Fibroblast of skin of back (primary cell): ENCODE data around the gene TNNI3K.

Experiments
- DNase-seq: peaks from one replicate; pipeline ENCODE4 v3.0.0-alpha.2; 2013

Gene TNNI3K

DNA sequence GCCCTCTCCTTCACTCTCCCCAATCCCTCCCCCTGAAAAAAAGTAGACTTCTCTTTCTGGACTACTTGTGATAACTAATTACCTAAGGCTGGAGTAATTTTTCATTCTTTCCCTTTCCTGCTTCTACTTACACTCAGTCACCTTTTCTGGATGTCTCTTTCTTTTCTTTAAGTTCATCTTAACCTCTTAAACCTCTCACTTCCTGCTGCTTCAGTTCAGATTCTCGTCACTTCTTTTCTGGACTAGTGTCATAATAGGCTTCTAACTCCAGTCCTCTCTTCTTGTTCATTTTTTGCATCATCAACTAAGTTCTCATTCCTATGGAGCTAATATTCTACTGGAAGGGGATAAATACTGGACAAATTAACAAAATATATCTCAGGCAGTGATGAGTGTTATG lies 201.8 kb downstream of the TNNI3K start:
- no peak for DNase-seq

DNA sequence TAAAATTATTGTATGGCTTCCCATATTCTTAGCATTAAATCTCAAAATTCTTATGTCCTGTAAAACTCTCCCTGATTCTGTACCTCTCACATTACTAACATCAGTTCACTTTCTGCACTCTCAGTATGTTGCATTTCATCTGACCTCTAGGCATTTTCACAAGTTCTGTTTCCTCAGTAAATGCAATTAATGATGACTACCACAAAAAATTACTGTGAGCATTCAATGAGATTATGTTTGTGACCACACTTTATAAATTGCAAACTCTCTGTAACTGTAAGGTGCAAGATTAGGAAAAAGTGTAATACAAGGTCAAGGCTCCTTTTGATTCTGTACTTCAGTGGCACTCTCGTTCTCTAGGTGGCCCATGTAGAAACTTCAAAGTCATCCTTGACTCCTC lies 216.8 kb downstream of the TNNI3K start:
- no peak for DNase-seq

DNA sequence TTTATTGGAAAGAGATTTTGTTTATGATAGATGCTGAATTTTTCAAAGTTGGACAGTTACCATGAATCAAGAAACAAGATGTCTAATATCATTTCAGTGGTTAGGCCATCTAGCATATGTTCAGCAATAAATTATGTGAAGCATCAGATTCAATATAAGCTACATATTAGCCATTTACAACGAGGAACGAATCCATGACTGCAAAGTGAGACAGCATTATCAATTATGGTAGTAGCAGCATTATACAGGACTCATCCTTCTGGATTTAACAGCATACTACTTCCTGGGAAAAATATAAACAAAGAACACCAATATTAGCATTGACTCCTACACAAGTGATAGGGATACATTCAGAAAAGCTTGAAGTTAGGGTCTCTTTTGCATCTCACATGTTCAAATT lies 218.1 kb downstream of the TNNI3K start:
- DNase-seq = no peak

DNA sequence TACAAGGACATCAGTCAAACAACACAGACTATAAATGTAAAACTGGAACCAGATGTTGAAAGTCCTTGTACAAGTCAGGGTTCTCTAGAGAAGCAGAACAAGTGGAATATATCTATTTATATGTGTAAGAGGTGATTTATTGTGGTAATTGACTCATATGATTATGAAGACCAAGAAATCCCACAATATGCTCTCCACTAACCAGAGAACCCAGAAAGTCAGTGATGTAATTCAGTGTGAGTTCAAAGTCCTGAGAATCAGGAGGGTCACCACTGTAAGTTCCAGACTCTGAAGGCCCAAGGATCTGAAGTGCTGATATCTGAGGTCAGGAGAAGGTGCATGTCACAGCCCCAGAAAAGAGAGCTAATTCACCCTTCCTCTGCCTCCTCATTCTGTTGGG lies 220.2 kb downstream of the TNNI3K start:
- DNase-seq = no peak

DNA sequence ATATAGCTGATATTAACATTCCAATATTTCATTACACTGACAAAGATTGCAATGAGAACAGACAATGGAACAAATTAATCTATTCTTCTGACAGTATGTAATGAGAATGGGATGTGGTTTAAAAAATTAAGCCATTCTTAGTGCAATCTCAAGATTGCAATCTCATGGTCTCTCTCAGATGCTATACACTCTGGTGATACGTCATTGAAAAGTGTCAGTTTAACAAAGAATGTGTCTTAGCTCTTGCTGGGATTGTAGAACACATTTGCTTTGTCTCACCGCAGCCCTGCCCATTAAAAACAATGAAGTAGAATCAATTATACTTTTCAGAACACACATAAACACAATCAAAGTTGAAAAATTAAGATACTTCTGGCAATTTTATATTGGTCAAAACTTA lies 222.1 kb downstream of the TNNI3K start:
- DNase-seq = no peak

DNA sequence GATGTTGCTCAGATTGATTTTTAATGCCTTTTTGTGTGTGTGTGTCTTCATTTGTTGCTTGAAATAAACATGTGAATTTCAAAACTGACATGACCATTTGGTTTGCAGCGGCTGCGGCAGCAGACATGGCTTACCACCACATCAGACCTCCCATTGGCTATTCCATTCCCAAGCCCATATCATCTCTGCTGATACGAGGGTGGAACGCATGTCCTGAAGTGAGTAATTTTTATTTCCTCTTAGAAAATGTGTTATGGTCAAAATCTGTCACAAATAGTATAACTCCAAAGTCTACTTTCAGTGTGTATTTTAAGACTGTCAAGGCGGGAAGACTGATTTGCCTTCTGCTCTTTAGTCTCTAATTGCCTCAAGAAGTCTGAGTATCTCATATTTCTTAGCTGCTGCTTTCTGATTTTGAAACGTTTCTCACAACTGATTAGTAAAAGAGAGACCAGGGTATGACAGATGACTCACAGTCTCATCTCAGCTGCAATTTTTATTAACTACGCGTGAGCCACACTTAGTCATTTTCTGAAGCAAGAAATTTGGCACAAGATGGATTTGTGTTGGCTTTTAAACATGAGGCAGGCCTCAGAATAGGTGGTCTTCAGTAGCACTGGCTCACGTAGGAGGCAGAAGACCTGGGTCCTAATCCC lies 228.3 kb downstream of the TNNI3K start:
- DNase-seq = peak; percentile 48

DNA sequence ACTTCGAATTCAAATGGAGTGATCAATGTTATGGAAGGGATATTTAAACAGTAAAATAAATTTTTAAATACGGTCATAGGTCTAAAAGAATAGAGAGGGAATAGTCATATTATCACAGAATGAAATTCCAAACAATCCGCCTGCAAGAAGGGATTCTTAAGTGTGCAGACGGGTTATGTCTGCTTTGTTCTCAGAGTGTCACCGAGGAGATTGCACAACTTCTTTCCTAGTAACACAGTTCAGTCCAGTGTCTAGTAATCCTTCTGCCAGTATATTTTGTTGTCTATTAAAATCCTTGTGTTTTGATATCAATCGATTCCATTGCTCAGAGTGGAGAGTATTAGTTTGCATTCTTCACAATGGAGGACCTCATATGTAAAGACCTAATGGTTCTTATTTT lies 228.8 kb downstream of the TNNI3K start:
- no peak for DNase-seq

DNA sequence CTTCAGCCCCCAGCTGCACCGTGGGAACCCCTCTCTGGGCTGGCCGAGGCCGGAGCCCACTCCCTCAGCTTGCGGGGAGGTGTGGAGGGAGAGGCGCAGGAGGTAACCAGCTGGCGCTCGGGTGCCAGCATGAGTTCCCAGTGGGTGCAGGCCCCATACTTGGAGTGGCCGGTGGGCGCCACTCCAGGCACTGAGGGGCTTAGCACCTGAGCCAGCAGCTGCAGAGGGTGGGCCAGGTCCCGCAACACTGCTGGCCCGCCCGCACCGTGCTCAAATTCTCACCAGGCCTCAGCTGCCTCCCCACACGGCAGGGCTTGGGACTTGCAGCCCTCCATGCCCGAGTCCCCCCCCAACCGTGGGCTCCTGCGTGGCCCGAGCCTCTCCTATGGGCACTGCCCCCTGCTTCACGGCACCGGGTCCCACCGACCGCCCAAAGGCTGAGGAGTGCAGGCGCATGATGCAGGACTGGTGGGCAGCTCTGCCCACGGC lies 230.1 kb downstream of the TNNI3K start:
- DNase-seq = no peak

DNA sequence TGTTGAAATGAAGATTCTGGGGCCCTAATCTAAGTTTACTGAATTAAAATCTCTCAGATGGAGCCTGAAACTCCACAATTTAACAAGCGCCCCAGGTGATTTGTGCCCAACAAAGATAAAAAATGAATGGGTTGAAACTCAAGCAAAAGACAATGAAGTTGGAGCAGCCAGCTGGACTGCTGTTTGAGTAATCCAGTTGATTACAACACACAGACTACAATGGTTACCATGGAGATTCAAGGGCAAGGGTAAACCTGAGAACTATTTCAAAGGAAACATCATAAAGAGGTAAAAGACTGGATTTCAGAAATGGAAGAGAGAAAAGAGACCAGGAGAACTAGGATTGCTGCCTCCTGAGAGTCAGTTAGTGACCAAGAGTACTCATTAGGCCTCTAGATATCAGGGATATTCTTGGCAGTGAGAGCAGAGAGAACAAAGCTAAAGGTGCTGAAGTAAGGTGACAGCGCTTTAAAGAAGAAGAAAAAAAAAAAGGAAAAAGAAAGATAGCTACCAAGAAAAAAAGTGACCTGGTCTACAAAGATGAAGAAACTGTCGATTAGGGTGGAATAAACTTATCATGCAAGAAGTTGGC lies 232.7 kb downstream of the TNNI3K start:
- DNase-seq = no peak

DNA sequence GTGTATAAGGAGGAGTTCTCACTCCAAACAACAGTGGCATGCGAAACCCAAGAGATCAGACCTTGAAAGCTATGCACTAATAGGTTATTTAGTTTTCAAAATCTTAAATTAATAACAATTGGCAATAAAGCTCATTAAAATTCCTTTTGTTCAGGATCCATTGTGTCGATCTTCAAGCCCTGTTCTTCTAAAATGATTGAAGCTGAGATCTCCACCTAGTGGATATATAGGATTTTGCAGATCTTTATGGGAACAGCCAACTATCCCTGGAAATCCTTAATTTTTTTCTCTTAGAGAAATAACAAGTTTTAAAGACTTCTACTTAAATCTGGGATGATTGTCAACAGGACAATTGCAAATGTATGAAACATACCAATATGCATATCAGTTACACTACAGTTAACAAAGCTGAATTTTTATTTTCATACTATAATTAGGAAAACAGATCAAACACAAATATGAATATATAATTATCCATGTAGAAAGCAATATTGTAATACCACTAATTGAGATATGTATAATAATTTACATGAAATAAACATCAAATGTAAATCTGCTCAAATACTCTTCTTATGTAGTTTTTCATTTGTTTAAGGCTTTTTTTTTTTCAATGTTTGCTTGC lies 233.9 kb downstream of the TNNI3K start:
- DNase-seq = peak; percentile 55

DNA sequence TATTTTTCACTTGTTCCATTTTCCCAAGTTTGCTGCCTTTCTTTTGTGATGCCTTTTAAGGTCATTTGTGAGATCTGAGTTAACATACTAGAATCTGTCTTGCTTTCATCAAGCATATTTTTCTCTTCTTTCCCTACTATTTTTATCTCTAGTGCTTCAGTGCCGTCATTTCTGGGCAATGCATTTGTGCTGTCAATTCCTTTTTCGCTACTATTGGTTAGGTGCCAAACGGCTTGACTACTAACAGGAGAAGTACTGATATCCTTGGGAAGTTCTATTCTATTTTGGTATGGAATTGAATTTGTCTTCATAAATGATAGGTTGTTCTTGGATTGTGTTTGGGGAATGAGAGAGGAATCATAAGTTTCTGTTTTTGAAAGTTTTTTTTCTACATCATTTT lies 235.1 kb downstream of the TNNI3K start:
- peak; percentile 59 for DNase-seq

DNA sequence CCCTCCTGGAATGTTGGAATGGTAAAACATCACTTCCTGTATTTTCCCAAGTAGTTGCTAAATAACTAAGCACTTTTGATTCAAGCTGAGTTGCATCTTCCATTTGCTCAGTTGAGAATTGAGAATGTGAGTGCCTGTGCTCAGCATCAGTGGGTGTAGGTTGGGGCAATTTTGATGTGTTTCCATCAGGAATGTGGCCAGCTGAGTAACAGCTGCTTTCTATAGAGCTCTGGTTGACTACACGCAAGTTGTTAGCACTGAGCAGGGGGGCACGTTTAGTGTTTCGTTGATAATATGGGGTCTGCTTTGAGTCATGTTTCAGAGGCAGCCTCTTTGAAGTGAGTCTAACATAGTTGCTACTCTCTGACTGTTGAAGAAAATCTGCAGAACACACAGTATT lies 235.7 kb downstream of the TNNI3K start:
- DNase-seq = peak; percentile 39

DNA sequence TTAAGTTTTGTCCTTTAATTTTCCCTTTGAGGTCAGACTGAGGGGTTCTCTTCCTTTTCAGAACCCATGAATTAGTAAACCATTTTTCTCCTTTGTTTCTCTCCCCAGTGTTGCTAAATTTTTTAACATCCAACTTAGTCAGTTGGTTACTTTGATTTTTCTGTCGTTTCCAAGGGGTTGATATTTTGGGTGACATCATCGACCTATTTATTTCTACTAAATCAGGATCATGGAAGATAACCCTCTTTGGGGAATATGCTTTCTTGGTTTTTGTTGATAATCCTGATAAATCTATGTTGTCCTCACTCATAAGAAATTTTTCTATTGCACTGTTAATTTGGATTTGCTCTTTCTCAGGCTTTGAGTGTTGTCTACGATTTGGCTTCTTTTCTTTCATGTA lies 236.3 kb downstream of the TNNI3K start:
- no peak for DNase-seq

DNA sequence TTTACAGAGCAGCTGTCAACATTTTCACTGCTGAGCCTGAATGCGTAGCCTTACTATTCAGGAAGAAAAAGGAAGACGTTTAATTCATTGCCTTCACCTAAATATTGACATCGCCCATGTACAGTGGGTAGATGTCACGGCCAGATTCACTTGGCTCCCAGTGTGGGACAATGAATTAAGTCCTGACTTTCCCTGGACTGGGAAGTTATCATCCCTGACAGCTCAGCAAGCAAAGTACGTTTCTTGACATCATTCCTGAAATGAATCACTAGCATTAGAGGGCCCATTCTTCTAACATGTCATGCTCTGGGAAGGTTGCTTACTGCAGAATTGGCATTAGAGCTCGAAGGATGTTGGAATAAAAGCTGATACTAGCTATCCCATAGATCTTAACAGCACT lies 239.4 kb downstream of the TNNI3K start:
- no peak for DNase-seq

DNA sequence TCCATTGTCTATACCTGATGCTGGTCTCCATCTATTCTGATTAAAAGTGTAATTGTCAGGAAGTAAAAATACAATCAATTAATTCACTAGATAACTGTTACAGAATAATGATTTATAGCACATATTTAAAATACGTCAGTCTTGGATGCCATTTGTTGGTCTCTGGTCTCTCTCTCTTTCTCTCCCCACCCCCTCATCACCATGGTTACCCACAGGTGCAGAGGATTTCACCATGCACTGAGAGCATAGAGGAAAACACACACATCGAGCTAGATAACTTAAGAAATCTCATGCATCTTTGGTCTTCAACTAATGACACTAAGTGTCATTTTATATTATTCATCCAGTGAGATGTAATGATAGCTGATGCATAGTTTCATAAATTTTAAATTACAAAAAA lies 243.8 kb downstream of the TNNI3K start:
- DNase-seq = no peak

DNA sequence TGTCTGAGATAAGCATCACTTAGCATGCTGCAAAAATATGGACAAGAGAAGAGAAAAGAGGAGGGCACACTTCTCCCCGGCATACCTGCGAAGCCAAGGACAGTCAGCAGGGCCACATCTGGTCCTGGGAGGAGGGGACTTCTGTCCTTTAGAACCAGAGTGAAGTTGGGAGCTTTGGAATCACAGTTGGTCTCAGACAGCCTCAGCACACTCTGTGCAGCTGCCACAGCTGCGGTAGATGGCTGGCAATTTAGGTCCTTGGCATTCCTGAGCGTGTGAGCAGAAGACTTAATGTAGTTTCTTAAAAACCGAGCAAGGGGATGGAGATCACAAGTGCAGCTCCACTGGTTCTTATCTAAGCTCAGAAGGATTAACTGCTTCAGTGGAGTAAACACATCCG lies 244.9 kb downstream of the TNNI3K start:
- no peak for DNase-seq

DNA sequence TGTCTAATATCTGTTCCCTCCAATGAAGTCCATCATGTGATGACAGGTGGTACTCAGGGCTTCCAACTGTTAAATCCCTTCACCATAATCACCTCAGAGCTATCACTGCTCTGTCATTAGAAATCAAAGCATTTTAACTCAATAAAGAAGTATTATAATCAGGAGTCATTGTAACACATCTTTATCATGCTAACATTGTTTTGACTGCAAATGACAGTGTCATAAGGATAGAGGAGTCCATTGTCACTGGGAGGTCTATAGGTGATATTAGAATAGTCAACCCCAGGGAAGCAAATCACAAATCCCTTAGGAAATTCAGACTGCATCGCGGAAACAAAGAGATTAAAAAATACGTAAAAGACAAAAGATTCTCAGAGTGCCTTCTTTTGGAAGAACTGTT lies 246.4 kb downstream of the TNNI3K start:
- no peak for DNase-seq

DNA sequence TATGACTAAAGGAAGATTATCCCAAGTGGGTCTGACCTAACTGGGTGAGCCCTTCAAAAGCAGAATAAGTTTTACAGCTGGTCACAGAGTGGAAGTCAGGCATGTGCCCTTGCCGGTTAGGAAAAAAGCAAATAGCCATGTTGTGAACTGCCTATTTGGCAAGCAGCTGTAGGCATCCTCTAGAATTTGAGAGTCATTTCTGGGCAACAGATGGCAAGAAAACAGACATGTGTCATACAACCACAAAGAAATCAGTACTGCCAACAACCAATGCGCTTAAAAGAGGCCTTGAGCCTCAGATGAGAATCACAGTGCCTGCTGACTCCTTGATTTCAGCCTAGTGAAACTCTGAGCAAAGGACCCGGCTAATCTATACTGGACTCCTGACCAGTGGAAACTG lies 250.4 kb downstream of the TNNI3K start:
- DNase-seq = no peak

DNA sequence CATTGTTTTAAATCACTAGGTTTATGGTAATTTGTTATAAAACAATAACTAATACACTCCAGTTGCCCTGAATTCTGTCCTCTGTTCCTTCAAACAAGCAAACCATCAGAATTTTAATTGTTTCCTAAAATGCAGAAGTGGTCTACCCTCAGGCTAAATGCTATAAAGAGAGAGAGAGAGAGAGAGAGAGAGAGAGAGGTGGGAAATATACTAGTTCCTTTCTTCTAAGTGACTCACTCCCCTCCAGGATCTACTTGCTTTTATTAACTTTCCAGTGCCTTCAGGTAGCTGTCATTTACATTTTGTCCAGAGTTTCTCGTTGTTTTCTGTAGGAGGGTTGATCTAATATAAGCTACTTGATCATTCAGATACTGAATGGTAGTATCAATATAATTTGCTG lies 250.8 kb downstream of the TNNI3K start:
- DNase-seq = no peak

DNA sequence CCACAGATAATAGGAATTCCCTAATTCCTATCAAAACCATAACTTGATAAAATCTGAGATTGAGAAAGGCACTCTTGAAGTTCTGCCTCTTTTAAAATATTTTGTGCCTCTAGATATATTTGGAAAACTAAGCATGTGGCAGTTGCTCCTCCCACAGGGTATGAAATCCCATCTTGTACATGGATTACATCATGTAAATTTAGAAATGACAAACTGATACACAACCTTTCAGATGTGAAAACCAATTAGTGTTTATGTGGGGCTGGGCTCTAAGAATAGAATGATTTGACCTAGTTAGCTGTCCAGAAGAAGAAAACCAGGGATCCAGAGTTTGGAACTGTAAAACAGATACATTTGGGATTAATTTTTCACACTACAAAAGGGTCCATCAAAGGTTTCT lies 261.5 kb downstream of the TNNI3K start:
- no peak for DNase-seq

DNA sequence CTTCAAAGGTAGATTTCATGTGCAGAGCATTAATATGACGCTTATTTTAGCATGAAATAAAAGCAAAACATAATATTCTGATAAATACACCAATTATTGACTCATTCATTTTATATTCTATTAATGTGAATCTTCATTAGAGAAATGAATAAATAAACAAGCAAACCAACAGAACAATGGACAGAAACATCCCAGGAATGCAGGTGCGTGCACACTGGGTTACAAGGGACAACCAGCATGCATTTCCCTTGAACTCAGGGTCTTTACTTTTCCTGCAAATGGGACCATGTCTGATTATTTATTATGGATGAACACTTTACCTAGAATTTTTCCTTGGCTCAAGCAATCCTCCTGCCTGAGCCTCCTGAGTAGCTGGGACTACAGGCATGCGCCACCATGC lies 263.7 kb downstream of the TNNI3K start:
- no peak for DNase-seq

DNA sequence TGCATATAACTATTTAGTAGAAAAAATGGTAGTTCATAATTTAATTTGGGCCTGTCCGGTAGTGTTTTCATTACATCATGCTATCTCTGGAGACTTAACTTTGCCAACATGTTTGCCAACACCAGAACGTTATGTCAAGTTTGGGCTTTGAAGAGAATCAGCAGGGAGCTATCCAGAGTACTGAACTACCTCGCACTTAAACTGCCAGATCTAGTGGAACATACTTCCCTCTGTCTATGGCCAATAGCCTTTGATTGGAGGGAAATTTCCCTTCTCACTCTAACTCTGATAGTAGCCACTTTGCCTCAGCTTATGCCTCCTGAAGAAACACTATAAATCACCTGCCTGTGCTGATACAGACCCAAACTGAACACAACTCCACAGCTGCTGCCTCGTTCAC lies 267.2 kb downstream of the TNNI3K start:
- DNase-seq = peak; percentile 44

DNA sequence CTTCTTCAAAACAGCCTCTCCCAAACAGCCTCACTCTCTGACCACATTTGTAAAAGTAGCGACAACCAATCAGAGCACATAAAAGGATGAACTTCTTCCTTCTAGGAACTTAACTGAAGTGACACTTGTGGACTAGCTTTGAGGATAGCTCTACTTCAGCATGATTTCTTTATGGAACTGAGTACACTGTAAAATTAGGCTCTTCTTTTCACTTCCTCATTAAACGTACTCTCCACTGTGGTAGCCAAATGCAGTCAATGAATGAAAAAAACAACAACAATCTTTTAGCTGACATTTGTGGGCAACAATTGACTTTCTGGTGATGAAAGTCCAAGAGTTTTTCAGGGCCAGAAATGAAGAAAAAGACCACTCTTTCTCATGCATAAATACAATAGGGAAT lies 267.7 kb downstream of the TNNI3K start:
- DNase-seq = no peak
